ENCODE results near the gene IBA57. TPM values are rescaled to one million over a fixed set of nuclear protein-coding genes. Genes with fewer than 3 reads are reported as not detected.

The IBA57 gene
- total and polyA plus RNA-seq, 2 of the 8 experiments (the other 6 are each of a cell fraction or from before 2014, with no cell fraction given), result 2.6 to 5.9 TPM

- no peak for TF ChIP-seq CHD2 (IDR thresholded peaks at IDR 0.05; ENCODE audit: low read length)
- no peak for TF ChIP-seq POLR2A (IDR thresholded peaks at IDR 0.05; ENCODE audit: control extremely low read depth in 1 of 2, low read depth in 2 of 2, low read length in 2 of 2)
Observed at GRCh38 chr1:228207381-228207810, 41.8 kb downstream of the IBA57 start (continued).
